Daoy (cell line): ENCODE measurements around the gene NSD1. TPM values are rescaled to one million over a fixed set of nuclear protein-coding genes. Genes with fewer than 3 reads are reported as not detected.
"Not testable (repeated sequence)": the region's sequence is repeated elsewhere in the genome, so short reads cannot be mapped to it uniquely, and the experiment has no call there.

Experiments
- DNase-seq: peaks from one replicate; pipeline ENCODE4 v3.0.0-alpha.2; 2015; ENCODE audit warnings: low read depth
- total RNA-seq: library from RNA; depleted of rRNA; stranded (reverse); fragments of >200 nt; shearing (Covaris generic); gene quantifications from 2 replicates; pipeline ENCODE4 v1.2.3, GENCODE V29; 2014

The NSD1 gene
- total RNA-seq, 1 experiment from 2014 or later = 25.4 TPM

DNA sequence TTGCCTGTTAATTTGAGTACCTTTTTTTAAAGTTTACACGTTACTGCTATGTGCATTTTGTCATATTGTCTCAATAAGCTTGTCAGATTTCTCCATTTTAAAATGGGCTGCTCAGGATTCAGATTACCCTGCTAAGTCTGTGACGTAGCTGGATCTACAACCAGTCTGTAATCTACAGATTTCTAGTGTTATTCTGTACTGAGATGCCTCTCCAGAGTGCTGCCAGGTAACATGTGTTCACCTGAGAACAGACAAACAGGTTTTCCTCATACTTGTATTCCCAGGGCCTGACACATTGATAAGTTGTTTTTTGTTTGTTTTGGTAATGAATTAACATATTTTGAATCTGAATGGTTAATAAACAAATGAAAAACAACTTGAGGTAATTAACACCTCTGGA is 154.6 kb downstream of the NSD1 start:
- no peak for DNase-seq

DNA sequence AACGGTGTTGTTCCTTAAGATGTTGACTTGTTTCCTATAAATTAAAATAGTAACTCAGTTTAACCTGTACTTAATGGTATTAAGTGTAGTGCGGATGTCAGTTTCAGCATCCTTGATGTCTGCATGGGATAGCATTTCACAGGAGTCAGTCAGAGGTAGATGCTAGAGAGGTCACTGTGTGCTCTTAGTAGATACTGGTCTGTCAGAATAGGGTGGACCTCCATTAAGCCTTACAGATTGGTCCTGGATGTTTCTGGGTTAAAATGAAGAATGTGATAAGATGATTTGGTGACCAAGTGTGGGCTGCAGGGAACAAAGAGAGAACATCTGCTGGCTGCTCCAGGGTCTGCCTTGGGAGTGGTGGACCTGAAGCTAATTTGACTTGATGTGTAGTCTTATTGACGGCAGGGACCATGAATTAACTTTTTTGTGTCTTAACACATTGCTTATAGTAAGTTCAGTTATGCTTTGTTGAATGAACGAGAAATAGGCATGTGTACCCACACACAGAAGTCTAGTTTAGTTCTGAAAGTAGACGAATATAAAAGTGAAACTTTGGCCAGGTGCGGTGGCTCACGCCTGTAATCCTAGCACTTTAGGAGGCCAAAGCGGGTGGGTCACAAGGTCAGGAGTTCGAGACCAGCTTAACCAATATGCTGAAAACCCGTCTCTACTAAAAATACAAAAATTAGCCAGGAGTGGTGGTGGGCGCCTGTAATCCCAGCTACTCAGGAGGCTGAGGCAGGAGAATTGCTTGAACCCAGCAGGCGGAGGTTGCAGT is 157.4 kb downstream of the NSD1 start:
- DNase-seq = no peak

- no peak for DNase-seq
These were observed 158.2 kb downstream of the NSD1 start for GRCh38 chr5:177291735-177292134.

DNA sequence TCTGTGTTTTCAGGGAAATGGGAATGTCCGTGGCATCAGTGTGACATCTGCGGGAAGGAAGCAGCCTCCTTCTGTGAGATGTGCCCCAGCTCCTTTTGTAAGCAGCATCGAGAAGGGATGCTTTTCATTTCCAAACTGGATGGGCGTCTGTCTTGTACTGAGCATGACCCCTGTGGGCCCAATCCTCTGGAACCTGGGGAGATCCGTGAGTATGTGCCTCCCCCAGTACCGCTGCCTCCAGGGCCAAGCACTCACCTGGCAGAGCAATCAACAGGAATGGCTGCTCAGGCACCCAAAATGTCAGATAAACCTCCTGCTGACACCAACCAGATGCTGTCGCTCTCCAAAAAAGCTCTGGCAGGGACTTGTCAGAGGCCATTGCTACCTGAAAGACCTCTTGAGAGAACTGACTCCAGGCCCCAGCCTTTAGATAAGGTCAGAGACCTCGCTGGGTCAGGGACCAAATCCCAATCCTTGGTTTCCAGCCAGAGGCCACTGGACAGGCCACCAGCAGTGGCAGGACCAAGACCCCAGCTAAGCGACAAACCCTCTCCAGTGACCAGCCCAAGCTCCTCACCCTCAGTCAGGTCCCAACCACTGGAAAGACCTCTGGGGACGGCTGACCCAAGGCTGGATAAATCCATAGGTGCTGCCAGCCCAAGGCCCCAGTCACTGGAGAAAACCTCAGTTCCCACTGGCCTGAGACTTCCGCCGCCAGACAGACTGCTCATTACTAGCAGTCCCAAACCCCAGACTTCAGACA is 160.4 kb downstream of the NSD1 start:
- no peak for DNase-seq

DNA sequence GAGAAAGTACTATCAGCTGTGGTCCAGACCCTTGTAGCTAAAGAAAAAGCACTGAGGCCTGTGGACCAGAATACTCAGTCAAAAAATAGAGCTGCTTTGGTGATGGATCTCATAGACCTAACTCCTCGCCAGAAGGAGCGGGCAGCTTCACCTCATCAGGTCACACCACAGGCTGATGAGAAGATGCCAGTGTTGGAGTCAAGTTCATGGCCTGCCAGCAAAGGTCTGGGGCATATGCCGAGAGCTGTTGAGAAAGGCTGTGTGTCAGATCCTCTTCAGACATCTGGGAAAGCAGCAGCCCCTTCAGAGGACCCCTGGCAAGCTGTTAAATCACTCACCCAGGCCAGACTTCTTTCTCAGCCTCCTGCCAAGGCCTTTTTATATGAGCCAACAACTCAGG is 161.1 kb downstream of the NSD1 start:
- DNase-seq = no peak

GRCh38 chr5:177295924-177296323 is 162.4 kb downstream of the NSD1 start:
- DNase-seq = no peak

DNA sequence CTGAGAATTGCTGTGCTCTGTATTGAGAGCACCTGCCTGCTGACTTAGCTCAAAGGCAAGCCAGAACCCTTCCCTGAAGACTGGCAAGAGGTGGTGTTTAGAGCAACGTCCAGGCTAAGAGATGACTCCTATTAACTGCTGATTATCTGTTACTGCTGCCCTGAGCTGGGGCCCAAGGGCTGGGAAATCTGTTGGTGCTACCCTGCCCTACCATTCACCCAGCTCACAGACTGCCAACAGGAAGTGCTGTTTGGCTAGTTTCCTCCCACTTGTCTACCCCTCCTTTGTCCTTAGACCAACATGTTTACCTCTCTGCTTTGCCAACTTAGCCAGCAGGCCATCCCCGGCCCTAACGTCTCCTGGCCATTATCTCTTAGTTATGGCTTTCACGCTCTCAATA is 163.0 kb downstream of the NSD1 start:
- no peak for DNase-seq

GRCh38 chr5:177297922-177298321 is 164.3 kb downstream of the NSD1 start:
- no peak for DNase-seq

- DNase-seq = no peak
These were observed 166.1 kb downstream of the NSD1 start for GRCh38 chr5:177299697-177300096.

GRCh38 chr5:177300236-177300880 is 166.8 kb downstream of the NSD1 start:
- peak; percentile 88 for DNase-seq

DNA sequence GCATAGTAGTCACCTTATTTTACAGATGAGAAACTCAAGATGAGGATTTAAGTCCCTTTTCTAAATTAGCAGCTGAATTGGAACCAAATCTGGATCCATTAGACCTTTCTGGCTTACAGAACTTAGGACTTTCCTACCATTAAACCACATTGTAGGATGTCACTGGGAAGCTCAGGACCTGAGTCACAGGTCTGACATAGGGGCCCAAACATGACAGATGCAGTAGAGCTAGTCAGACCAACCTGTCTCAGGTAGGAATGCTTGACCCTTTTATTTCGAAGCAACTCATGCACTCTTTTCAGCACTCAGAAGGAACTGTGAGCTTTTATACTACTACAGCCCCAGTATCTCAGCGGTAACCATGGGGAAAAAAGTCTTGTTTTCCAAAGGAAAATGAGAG is 167.4 kb downstream of the NSD1 start:
- no peak for DNase-seq

GRCh38 chr5:177301503-177302165 is 168.1 kb downstream of the NSD1 start:
- peak; percentile 43 for DNase-seq

GRCh38 chr5:177302354-177303110 is 169.0 kb downstream of the NSD1 start:
- DNase-seq = no peak

DNA sequence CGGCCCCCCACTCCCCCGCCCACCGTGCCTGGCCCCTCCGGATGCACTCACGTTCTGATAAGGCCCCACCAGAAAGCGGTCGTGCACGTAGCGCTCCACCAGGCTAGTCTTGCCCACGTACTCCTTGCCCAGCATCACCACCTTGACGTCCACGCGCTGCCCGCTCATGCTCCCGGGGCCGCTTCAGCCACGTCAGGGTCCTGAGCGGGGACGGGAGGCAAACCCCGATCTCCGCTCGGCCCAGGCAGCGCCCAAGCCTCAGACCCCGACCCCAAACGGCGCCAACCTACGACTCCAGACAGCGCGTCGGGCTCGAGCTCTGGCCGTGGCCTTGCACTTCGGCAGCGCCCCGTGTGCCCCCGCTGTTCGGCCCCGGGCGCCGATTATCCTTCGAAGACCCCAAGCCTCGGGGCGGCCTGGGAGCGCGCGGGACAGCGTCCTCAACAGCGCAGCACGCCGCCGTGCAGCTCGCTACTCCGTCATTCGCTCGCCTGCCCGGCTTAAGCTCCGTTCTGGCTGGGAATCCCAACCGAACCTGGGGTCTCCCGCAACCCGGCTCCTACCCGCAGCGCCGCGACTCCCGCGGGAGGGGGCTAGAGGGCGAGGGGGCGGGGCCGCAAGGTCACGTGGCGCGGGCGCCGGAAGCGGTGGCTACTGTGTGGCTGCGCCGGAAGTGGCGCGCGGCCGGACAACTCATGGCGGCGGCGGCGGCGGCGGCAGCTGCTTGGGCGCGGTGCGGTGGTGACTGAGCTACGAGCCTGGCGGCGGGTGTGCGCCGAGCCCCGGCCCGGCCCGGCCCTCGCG is 169.8 kb downstream of the NSD1 start, which contains the start of the genes PRELID1 and RAB24:
Gene PRELID1, plus strand, starts transcription at position 679 of the 804 bp plus-strand sequence. CDS start 187 bp downstream, outside the sequence.
Gene RAB24, minus strand, starts transcription at position 599 of the 804 bp plus-strand sequence. Its CDS starts 431 bp downstream, at position 168.
- DNase-seq = peak; percentile 94

DNA sequence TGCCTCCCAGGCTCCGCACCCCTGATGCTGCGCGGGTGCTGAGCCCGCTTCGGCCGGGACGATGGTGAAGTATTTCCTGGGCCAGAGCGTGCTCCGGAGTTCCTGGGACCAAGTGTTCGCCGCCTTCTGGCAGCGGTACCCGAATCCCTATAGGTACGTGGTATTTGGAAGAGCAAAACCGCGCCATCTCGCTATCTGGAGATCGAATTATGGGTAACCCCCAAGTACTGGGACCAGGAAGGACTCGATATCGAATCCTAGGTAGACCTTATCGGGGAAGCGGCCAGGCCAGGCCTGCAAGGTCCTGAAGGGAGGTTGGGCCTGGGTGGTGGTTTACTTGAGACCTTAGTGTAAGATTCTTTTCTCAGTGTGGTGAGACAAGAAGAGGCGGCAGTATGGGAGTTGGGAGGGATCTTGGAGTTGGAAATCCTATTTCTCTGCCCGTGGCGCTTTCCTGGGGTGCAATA is 170.4 kb downstream of the NSD1 start:
- no peak for DNase-seq

GRCh38 chr5:177304392-177305119 is 171.0 kb downstream of the NSD1 start:
- DNase-seq = no peak

- not testable (repeated sequence) for DNase-seq
These were observed 172.6 kb downstream of the NSD1 start for GRCh38 chr5:177306103-177306640.

DNA sequence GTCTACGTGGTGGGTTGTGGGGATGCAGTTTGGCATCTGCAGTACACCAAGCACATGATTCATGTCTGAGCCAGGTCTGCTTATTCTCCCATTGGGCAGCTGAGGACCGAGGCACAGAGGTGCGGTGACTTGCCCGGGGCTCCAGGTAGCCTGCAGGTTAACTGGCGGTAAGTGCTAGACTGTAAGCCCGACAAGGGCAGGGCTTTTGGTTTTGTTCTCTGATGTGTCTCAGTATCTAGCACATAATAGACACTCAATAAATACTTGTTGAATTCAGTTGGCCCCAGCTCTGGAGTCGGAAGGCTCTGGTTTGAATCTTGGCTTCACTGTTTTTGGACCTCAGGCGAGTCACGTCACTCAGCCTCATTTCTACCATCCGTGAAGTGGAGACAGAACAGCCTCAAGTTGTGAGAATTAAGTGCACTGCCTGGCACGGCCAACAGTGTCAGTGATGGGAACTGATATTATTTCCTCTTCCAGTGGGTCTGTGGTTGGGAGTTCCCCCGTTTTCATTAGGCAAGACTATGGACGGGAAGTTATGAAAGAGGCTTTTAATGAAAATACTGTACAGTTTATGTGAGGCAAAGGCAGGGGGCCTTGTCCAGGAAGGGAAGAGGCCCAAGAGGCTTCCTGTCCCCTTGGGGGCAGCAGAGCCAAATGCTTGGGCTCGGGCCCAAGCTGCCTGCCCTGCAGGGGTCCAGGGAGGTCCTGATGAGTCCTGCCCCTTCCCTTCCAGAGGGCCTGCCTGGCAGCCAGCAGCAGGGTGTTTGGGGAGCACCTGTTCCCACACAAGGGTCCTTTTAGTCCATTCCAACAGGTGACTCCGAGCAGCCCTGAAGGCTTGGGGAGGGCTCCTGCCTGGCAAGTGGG is 173.3 kb downstream of the NSD1 start:
- DNase-seq = peak; percentile 40
